HUES48 (cell line): ENCODE data around the gene TOR1B.
"Not testable (repeated sequence)": the region's sequence is repeated elsewhere in the genome, so short reads cannot be mapped to it uniquely, and the experiment has no call there.

Source experiments
- H3K27ac ChIP-seq: one replicate; pipeline ENCODE4 v1.7.0; 2013; ENCODE audit warnings: low read depth, low read length, inconsistent platforms
- H3K27me3 ChIP-seq: 2 replicates; pipeline ENCODE4 v1.6.1; 2013; ENCODE audit warnings: mild to moderate bottlenecking, low read length; ENCODE audit not compliant: control insufficient read depth, insufficient read depth
- H3K36me3 ChIP-seq: 2 replicates; pipeline ENCODE4 v1.6.1; 2013; ENCODE audit warnings: low read length; ENCODE audit not compliant: control insufficient read depth, insufficient read depth
- H3K4me1 ChIP-seq: 2 replicates; pipeline ENCODE4 v1.6.1; 2013; ENCODE audit warnings: mild to moderate bottlenecking, low read length; ENCODE audit not compliant: control insufficient read depth, insufficient read depth
- H3K4me3 ChIP-seq: 2 replicates; pipeline ENCODE4 v1.5.1; 2013; ENCODE audit warnings: mild to moderate bottlenecking, low read depth, low read length
- H3K9ac ChIP-seq: 2 replicates; pipeline ENCODE4 v1.6.1; 2013; ENCODE audit warnings: mild to moderate bottlenecking, low read depth, low read length, moderate library complexity
- H3K9me3 ChIP-seq: 2 replicates; pipeline ENCODE4 v1.6.1; 2013; ENCODE audit warnings: low read length; ENCODE audit not compliant: control insufficient read depth, insufficient read depth

The TOR1B gene

DNA sequence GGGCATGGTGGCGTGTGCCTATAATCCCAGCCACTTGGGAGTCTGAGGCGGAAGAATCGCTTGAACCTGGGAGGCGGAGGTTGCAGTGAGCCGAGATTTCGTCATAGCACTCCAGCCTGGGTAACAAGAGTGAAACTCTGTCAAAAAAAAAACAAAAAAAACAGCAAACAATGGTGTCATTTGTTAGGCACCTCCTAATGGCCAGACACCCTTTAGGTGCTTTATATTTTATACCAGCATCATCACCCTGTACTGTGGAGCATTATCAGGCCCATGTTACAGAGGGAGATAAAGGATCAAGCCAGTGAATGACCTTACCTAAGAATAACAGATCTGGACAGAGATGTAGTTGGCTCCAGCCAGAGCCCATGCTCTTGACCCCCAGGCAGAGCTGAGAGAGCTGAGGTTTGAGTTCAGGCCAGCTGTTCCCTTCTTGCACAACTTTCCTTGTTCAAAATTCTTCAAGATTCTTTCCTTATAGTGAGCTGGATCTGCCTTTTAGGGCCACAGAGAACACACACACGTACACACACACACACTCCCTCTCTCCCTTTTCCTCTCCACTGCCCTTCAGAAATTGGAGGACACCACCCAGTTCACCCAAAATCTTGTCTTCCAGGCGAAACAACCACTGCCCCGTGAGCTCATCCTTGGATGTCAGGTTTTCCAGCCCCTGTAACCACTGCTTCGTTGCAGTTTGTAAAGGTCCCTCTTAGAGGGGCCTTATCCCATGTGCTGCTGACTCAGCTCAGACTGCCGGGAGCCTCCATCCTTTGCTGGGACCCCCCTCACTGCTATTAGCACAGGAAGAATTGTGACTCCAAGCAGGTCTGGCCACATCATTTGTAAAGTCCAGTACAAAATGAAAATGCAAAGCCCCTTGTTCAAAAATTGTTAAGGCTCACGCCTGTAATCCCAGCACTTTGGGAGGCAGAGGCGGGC, 39.7 kb upstream of the TOR1B start:
- Histone ChIP-seq H3K4me1 (0 out of 2 replicates have a peak, but pooled peaks cover 4% of the 10 kb centered on the region), H3K4me3 (no peak overlapping the region), H3K27ac (no peak overlapping the region), H3K27me3 (no peaks in the 10 kb centered on the region), H3K9ac (no peak overlapping the region), H3K36me3 (no peaks in the 10 kb centered on the region), H3K9me3 (no peaks in the 10 kb centered on the region)

DNA sequence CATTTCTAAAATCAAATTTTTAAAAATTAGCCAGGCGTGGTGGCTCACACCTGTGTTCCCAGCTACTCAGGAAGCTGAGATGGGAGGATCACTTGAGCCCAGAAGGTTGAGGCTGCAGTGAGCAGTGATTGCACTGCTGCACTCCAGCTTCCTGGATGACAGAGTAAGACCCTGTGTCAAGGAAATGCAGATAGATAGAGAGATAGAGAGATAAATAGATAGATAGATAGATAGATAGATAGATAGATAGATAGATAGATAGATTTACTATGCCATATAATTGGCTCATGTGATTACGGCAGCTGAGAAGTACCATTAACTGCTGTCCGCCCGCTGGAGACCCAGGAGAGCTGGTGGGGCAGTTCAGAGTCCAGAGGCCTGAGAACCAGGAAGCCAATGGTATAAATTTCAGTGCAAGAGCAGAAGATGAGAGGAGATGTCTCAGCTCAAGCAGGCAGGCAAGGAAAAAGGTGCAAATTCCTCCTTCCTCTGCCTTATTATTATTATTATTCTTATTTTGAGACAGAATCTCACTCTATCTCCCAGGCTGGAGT, 37.1 kb upstream of the TOR1B start:
- Histone ChIP-seq H3K9me3 (no peaks in the 10 kb centered on the region), H3K9ac (no peak overlapping the region), H3K27me3 (no peaks in the 10 kb centered on the region)

DNA sequence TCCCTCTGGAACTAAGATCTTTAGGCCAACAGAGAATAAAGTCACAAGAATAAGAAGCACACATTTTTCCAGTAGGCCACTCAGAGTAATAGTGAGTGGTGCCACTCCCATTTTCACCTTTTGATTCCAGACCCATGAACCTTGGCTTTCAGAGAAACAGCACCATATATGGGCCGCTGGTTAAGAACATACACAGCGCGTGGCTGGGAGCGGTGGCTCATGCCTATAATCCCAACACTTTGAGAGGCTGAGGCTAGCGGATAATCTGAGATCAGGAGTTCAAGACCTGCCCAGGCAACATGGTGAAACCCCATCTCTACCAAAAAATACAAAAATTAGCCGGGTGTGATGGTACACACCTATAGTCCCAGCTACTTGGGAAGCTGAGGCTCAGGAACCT, 34.5 kb upstream of the TOR1B start:
- no peak overlapping the region for H3K4me3 ChIP-seq
- H3K36me3 ChIP-seq = no peaks in the 10 kb centered on the region
- no peaks in the 10 kb centered on the region for H3K4me1 ChIP-seq
- H3K9ac ChIP-seq = no peak overlapping the region
- no peak overlapping the region for H3K27ac ChIP-seq
- no peaks in the 10 kb centered on the region for H3K27me3 ChIP-seq
- no peaks in the 10 kb centered on the region for H3K9me3 ChIP-seq

More for the DNA sequence above, 37.1 kb upstream of the TOR1B start:
- Histone ChIP-seq H3K27ac (no peak overlapping the region), H3K4me3 (no peak overlapping the region), H3K36me3 (no peaks in the 10 kb centered on the region), H3K4me1 (0 out of 2 replicates have a peak, but pooled peaks cover 4% of the 10 kb centered on the region)

DNA sequence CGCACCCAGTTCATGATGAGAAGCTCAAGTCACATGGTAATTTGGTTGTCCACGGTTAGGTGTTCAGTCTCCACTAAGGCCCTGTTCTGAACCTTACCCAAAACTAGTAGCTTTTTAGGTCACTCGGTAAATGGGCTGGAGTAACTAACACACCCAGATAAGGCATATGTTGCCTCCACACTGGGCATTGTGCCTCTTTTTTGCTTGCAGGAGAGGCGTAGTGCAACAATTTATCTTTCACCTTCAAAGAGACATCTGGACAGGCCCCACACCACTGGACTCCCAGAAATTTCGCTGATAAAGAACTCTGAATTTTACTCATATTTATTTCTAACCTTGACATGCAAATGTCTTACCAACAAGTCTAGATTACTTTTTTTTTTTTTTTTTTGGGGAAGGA, 33.3 kb upstream of the TOR1B start:
- Histone ChIP-seq H3K9ac (no peak overlapping the region), H3K36me3 (no peaks in the 10 kb centered on the region), H3K4me1 (no peaks in the 10 kb centered on the region), H3K9me3 (no peaks in the 10 kb centered on the region), H3K27ac (no peak overlapping the region), H3K27me3 (no peaks in the 10 kb centered on the region), H3K4me3 (no peak overlapping the region)

DNA sequence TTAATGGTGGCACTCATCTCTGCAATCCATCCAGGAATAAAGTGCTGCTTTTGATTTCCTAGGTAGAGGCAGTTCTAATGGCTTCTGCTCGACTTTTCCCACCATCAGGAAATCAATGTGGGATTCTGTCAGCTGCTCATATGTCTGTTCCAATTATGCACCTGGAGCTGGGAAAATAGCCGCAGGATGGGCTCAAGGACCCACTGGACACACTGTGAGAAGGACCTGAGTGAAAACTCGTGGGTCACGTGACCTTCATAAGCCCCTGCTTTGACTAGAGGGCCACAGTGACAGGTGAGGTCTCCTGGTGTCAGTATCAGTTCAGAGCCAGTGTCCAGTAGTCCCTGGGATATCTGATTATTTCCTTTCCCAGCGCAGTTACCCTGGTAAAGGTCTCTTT, 32.2 kb upstream of the TOR1B start:
- no peak overlapping the region for H3K9ac ChIP-seq
- no peak overlapping the region for H3K27ac ChIP-seq
- H3K27me3 ChIP-seq = no peaks in the 10 kb centered on the region
- no peaks in the 10 kb centered on the region for H3K36me3 ChIP-seq
- H3K4me3 ChIP-seq = no peak overlapping the region
- H3K9me3 ChIP-seq = no peaks in the 10 kb centered on the region
- no peaks in the 10 kb centered on the region for H3K4me1 ChIP-seq

DNA sequence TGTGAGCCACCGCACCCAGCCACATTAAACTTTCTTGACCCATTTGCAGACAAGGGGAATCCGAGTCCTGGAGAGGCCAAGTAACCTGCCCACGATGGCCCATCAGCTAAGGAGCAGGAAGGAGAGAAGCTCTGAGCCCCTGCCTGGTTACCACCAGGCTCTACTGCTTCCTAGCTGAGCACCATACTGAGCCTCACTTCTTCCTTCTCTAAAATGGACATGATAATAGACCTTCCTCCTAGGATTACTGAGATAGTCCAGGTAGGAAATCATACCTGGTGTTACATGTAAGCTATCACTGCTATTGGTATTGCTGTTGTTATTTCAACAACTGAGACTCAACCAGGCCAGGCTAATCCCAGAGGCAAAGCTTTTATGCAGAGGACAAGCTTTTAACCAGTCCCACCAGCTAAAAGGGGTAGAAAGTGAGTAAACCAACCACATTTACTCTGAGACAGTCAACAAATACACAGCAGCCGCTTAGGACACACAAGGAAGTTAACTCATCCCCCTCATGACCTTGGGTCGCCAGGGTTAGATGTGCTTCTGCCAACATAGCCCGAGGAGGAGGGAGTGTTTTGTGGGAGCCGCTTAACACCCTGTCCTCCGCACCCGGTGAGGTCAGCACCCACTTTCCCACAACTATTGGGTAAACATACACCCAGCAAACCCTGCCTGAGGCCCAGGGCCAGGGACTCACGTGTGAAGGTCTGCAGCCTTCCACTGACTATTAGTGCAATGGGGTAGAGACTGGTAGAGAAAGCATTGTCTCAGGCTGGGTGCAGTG, 29.5 kb upstream of the TOR1B start:
- H3K27me3 ChIP-seq = no peaks in the 10 kb centered on the region
- no peaks in the 10 kb centered on the region for H3K9me3 ChIP-seq
- no peak overlapping the region for H3K27ac ChIP-seq
- H3K9ac ChIP-seq = no peak overlapping the region
- no peak overlapping the region for H3K4me3 ChIP-seq
- peaks cover 6% of the 10 kb centered on the region; the same call in 1 of the 2 replicates for H3K4me1 ChIP-seq
- H3K36me3 ChIP-seq = no peaks in the 10 kb centered on the region

DNA sequence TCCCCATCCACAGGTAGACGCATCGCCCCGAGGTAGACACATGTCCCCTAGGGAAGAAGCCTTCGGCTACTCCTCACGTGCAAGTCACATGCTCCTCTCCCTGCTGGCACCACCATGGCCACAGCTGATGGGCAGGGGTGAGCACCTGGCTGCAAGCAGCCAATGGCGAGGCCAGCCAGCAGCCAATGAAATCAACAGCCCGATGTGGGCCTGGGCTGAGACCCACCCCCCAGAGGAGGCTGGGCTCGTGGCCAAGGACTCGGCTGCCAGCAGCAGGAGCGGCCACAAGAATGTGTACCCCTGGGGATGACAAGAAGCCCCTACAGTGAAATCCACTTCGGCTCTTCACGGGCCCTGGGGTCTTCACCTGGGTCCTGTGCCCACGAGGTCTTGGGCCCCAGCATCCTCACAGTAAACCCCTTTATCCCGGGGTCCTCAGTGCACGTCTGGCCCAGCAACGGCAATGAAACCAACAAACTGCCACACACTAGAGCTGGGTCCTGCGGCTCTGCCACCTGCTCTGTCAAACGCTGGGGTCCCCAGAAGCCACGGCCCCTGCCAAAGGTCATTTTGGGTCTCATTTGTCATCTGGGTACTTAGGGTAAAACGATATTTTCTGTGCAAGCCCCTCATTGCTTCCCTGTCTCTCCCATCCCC, 28.1 kb upstream of the TOR1B start:
- no peaks in the 10 kb centered on the region for H3K9me3 ChIP-seq
- no peaks in the 10 kb centered on the region for H3K36me3 ChIP-seq
- H3K27ac ChIP-seq = no peak overlapping the region
- no peaks in the 10 kb centered on the region for H3K27me3 ChIP-seq
- peaks cover 6% of the 10 kb centered on the region; the same call in 1 of the 2 replicates for H3K4me1 ChIP-seq
- H3K4me3 ChIP-seq = no peak overlapping the region
- H3K9ac ChIP-seq = no peak overlapping the region

DNA sequence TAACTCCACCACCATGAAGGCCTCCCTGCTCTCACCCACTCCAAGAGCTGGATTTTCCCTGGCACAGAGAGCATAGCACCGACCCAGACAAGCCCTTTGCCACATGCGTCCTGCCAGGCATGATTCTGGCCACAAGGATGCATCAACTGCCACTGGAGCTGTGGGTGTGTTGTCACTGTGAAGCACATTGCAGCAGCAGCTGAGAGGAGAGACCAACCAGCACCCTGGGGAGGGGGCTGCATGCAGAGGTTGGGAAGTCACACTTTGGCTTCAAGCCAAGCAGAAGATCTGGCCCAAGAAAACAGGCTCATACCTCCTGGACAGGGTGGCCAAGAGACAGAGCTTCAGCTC, 27.6 kb upstream of the TOR1B start:
- Histone ChIP-seq H3K27me3 (no peaks in the 10 kb centered on the region), H3K4me1 (peaks cover 6% of the 10 kb centered on the region; the same call in 1 of the 2 replicates), H3K27ac (no peak overlapping the region), H3K9ac (no peak overlapping the region), H3K4me3 (no peak overlapping the region), H3K9me3 (no peaks in the 10 kb centered on the region), H3K36me3 (no peaks in the 10 kb centered on the region)

DNA sequence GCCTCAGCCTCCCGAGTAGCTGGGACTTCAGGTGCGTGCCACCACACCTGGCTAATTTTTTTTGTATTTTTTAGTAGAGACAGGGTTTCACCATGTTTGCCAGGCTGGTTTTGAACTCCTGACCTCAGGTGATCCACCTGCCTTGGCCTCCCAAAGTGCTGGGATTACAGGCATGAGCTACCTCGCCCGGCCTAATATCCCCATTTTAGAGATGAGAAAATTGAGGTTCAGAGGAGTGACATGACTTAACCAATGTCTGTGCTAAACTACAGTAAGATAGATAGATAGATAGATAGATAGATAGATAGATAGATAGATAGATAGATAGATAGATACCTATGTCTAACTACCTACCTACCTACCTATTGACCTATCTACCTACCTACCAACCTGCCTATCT, 26.9 kb upstream of the TOR1B start:
- H3K9ac ChIP-seq, H3K27me3 ChIP-seq, H3K36me3 ChIP-seq, H3K9me3 ChIP-seq, H3K4me3 ChIP-seq, H3K4me1 ChIP-seq, H3K27ac ChIP-seq: not testable (repeated sequence)

DNA sequence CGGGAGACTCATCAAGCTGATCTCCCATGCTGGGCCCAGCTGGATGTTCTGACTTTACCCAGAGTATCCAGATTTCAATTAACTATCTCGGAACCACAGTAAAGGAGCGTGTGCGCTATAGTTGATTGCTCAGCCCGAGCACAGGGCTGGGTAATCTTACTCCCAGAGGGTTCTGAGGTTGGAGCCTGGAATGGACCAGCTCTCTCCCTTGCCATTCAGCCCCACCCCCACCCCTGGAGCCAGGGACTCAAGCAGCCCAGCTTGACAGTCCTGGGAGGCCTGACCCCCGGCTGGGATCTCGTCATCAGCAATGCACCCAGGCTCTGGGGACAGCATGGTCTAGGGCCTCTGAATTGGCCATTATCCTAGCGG, 26.4 kb upstream of the TOR1B start:
- Histone ChIP-seq H3K9me3 (no peaks in the 10 kb centered on the region), H3K27ac (peak overlapping the region; percentile 42), H3K27me3 (no peaks in the 10 kb centered on the region), H3K36me3 (no peaks in the 10 kb centered on the region), H3K4me1 (peaks cover 6% of the 10 kb centered on the region; the same call in 1 of the 2 replicates), H3K9ac (no peak overlapping the region), H3K4me3 (no peak overlapping the region)
